Aorta (tissue), 5 donors: ENCODE results near the gene GPT2. TPM values are rescaled to one million over a fixed set of nuclear protein-coding genes. Genes with fewer than 3 reads are reported as not detected.
A peak's percentile ranks its signal among the peaks of the same experiment; 100 is the strongest.

Source experiments
- ATAC-seq: fragments of 200-7000 bp; cut with Tn5 transposase; one replicate; pipeline ENCODE4 v1.9.1; 2022; ENCODE audit warnings: moderate library complexity; ENCODE audit not compliant: low FRiP score
- DNase-seq, 2 donors: peaks; one replicate each; pipeline ENCODE4 v3.0.0-alpha.2; 2020
- H3K27ac ChIP-seq, 2 donors: one replicate each; pipeline ENCODE4 v1.5.1; 2013; ENCODE audit warnings: low read length in 2 of 2, mild to moderate bottlenecking in 2 of 2, moderate library complexity in 2 of 2, control low read depth in 1 of 2, inconsistent platforms in 1 of 2, low read depth in 1 of 2
- H3K27me3 ChIP-seq, 2 donors: one replicate each; pipeline ENCODE4 v1.6.1; 2013; ENCODE audit warnings: control low read depth in 1 of 2, low read length in 1 of 2, mild to moderate bottlenecking in 1 of 2, moderate library complexity in 1 of 2; ENCODE audit not compliant: insufficient read depth in 2 of 2, control insufficient read depth in 1 of 2
- H3K36me3 ChIP-seq, 2 donors: one replicate each; pipeline ENCODE4 v1.6.1; 2013; ENCODE audit warnings: control low read depth in 1 of 2, low read length in 1 of 2, mild to moderate bottlenecking in 1 of 2; ENCODE audit not compliant: insufficient read depth in 2 of 2, control insufficient read depth in 1 of 2
- H3K4me1 ChIP-seq, 2 donors: one replicate each; pipeline ENCODE4 v1.6.1; 2013; ENCODE audit warnings: low read length in 2 of 2, control low read depth in 1 of 2, mild to moderate bottlenecking in 1 of 2, moderate library complexity in 1 of 2; ENCODE audit not compliant: insufficient read depth in 2 of 2, control insufficient read depth in 1 of 2
- H3K4me3 ChIP-seq, 2 donors: one replicate each; pipeline ENCODE4 v1.5.1; 2013; ENCODE audit warnings: low read length in 2 of 2, control low read depth in 1 of 2, mild to moderate bottlenecking in 1 of 2
- H3K9me3 ChIP-seq: one replicate; pipeline ENCODE4 v1.6.1; 2013; ENCODE audit warnings: mild to moderate bottlenecking, low read length; ENCODE audit not compliant: control insufficient read depth
- WGBS, 2 donors: extraction: QIAGEN DNeasy Blood & Tissue Kit; methylation state at CpG; one replicate each; pipeline ENCODE4 v1.1.7; 2013; 5-methylcytosine and 5-hydroxymethylcytosine counted together
- intact Hi-C, 2 donors: fragments of 100-400 bp; cut with DNase I; formaldehyde crosslinking; loops; one replicate each; pipeline versions ENCODE4 v1.14.2 to v1.15.0; 2022
- polyA plus RNA-seq, 2 donors: library from polyadenylated mRNA; stranded (reverse); fragments of 200-250 nt; gene quantifications; one replicate each; pipeline ENCODE4 v1.2.3, GENCODE V29; 2013
- total RNA-seq, 2 donors: library from RNA; stranded (reverse); fragmentation: NEBNext Ultra II Directional; extraction: Animal tissue kit (Norgen Biotek cat#: 25700); gene quantifications; one replicate each; pipeline ENCODE4 v1.2.1, GENCODE V29; 2021
- donor health status: healthy with polysubstance abuse.
- donor health status: Bipolar disorder and iron deficiency.
- donor health status: DM: no; HTN: no; CAD: no.
- donor health status: DM: no; HTN: no; CAD: no.
- donor health status: DM: yes; HTN: yes; CAD: no.

GPT2 gene
- total and polyA plus RNA-seq, 4 donors, result 1.3 to 5.1 (median 2.0) TPM

DNA sequence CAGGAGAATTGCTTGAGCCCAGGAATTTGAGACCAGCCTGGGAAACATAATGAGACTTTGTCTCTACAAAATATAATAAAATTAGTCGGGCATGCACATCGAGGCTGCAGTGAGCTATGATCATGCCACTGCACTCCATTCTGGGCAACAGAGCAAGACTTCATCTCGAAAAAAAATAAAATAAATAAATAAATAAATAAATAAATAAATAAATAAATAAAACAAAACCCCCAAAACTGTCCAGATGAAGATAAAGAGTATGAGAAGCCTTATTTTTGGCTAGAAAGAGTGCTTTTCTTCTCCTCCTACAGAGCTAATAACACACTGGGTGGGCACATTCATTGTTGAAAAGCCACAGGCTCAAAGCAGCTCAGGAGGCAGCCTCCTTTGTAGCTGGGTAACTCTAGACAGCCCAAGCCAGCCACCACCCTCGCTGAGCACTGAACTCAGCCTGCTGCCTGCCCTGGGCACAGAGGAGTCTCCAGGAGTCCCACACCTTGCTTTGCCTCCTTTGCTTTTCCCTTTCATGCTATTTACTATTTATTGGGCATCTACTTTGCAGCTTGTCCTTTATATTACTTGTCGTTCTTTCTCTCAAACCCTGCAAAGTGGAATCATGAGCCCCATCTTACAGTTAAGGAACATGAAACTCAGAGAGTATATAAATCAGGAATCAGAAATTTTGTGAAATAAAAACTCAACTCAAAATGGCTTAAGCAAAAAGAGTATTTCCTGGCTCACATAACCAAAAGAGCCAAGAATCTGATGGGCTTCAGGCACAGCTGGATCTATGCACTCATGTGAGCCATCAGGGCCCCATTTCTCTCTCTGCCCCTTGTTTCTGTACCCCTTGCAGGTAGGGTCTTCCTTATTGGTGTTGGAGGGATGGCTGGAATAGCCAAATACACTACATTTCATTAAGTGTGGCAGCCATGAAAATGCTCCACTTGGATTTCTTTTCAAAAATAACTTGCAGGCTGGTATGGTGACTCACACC is 35.1 kb upstream of the GPT2 start:
- ATAC-seq (no peak), DNase-seq (no peak)
- no peaks in the 10 kb centered on the region for H3K36me3 ChIP-seq
- WGBS, 2 donors, result 75 to 79% methylated on average over 5 of the region's 5 CpGs
- H3K4me1 ChIP-seq, result no peaks in the 10 kb centered on the region
- H3K4me3 ChIP-seq, result no peak overlapping the region
- H3K27me3 ChIP-seq, result peaks cover 0 to 2% of the 10 kb centered on the region in 2 donors
- intact Hi-C loops, result no loop called here
- no peaks in the 10 kb centered on the region for H3K9me3 ChIP-seq
- no peak overlapping the region for H3K27ac ChIP-seq

DNA sequence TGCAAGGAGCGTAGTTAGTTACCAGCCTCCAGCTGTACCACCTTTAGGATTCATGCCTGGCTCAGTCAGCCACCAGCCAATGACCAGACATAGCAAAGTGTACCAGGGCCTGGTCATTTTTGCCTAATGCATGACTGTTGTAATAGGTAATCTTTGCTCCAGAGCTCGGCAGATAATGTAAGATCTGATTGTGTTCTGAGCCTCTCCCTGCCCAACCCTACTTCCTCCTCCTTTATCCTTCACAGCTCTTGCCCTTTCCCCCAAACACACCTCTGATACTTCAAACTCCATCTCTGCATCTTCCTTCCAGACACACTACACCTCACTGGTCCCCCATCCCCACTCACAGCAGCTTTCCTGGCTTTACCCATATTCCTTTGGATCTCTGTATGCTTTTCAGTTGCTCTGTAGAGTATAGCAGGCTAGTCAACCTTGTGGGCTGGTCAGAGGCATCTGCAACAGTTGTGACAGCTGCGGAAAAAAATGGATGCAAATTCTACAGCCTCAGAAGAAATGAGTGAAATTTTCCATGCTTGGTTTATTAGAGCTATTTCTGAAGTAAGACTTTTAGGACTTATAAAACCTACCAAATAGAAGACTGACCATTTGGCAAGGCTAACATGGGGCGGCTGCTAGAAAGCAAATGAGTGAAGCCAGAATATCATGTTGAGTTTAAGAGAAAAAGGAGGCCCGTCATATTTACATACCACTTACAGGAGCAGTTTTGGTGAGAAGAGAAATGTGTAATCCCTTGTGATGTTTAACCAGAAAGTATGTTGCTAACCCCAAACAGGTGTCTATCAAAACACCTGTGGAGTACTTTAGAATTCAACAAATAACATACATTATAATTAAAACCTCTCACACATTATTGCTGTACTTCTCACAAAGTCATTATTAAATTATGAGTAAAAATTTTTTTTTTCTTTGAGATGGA is 33.3 kb upstream of the GPT2 start:
- no peaks in the 10 kb centered on the region for H3K9me3 ChIP-seq
- no peak overlapping the region for H3K4me3 ChIP-seq
- WGBS, 2 donors, result 76 to 83% methylated on average over 5 of the region's 5 CpGs
- ATAC-seq (no peak), DNase-seq (no peak)
- H3K27ac ChIP-seq, result no peak overlapping the region
- H3K36me3 ChIP-seq, result no peaks in the 10 kb centered on the region
- H3K27me3 ChIP-seq, result peaks cover 0 to 1% of the 10 kb centered on the region in 2 donors
- intact Hi-C loops, result loop anchor here (5.0 to 10.0 kb wide), 2 partner anchors 1314 to 1316 kb away; no protein-coding TSS in a partner anchor
- H3K4me1 ChIP-seq, result no peaks in the 10 kb centered on the region

DNA sequence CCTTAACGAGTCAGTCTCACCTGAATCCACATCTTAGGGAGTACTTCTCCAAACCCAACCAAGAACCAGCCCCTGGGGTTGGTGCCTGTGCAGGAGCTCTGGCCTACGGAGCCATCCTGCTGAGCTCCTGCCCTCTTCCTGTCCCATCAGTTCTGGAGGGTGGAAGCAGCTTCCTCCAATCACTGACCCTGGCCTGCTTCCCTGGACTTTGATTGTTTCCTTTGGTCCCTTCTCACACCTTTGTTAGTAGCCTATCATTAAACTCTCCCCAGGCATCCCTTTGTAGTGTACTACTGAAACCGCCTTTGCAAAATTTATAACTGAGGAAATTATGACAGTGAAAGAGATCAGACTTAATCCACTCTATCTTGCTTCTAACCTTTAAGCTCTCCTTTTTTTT is 32.0 kb upstream of the GPT2 start:
- H3K4me3 ChIP-seq, result no peak overlapping the region
- H3K36me3 ChIP-seq, result no peaks in the 10 kb centered on the region
- ATAC-seq (no peak), DNase-seq (no peak)
- H3K4me1 ChIP-seq, result no peaks in the 10 kb centered on the region
- 62 to 68% methylated on average over 3 of the region's 3 CpGs for WGBS, 2 donors
- H3K27me3 ChIP-seq, result no peaks in the 10 kb centered on the region
- intact Hi-C loops, result loop anchor here (5.0 to 10.0 kb wide), 2 partner anchors 1313 to 1315 kb away; no protein-coding TSS in a partner anchor
- H3K27ac ChIP-seq, result no peak overlapping the region
- no peaks in the 10 kb centered on the region for H3K9me3 ChIP-seq

DNA sequence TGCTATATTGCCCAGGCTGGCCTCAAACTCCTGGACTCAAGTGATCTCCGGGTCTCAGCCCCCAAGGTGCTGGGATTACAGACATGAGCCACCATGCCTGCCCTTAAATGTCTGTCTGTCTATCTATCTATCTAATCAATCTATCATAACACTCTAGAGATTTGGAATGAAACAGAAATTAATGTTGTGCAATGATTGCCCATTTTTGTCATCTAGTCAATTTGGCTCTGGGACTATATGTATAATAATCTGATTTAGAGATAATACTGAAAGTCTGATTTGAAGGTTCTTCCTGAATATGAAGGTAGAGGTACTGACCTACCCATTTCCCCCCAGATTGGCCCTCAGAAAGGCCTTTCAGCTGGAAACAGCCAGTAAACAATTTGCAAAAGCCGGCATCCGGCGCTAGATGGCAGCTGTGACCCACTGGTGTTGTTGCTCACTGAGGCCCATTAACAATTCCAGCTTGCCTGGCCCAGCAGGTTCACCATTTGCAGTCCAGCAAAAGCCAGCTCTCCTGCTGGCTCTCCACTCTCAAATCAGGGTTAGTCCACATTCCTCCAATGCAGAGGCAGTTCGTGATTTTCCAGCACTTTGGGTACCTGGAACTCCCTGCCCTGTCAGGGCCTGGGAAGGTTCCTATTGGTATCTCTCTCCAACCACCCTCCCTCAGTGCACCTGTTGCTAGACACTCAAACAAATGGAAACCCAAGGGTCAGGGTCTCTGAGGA is 30.3 kb upstream of the GPT2 start:
- H3K27ac ChIP-seq, result no peak overlapping the region
- intact Hi-C loops, result loop anchor here (1.0 to 10.0 kb wide), 4 partner anchors 55 to 1313 kb away; no protein-coding TSS in a partner anchor
- no peak overlapping the region for H3K4me3 ChIP-seq
- H3K27me3 ChIP-seq, result no peaks in the 10 kb centered on the region
- H3K4me1 ChIP-seq, result no peaks in the 10 kb centered on the region
- DNase-seq (peak; percentile 81 to 89), ATAC-seq (peak; percentile 75)
- H3K36me3 ChIP-seq, result no peaks in the 10 kb centered on the region
- WGBS, 2 donors, result 19 to 20% methylated on average over 5 of the region's 5 CpGs
- no peaks in the 10 kb centered on the region for H3K9me3 ChIP-seq

DNA sequence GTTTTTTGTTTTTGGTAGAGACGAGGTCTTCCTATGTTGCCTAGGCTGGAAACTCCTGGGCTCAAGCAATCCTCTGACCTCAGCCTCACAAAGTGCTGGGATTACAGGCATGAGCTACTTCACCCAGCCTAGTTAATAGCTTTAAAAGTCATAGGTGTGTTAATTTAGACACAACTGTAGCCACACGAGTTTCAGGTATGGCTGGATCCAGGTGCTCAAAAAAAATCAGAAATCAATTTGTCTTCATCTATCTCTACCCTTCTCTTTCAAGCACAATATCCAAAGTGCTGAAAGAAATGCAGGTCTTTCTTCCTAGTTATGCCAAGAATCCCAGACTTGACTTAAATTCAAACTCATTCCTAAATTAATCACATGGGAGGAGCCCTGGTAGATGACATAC is 29.3 kb upstream of the GPT2 start:
- H3K27me3 ChIP-seq, result no peaks in the 10 kb centered on the region
- no peaks in the 10 kb centered on the region for H3K9me3 ChIP-seq
- intact Hi-C loops, result loop anchor here (1.0 to 10.0 kb wide), 4 partner anchors 54 to 1312 kb away; no protein-coding TSS in a partner anchor
- DNase-seq (no peak), ATAC-seq (no peak)
- no peak overlapping the region for H3K27ac ChIP-seq
- H3K4me3 ChIP-seq, result no peak overlapping the region
- 96 to 97% methylated on average over 2 of the region's 2 CpGs for WGBS, 2 donors
- no peaks in the 10 kb centered on the region for H3K4me1 ChIP-seq
- H3K36me3 ChIP-seq, result no peaks in the 10 kb centered on the region

DNA sequence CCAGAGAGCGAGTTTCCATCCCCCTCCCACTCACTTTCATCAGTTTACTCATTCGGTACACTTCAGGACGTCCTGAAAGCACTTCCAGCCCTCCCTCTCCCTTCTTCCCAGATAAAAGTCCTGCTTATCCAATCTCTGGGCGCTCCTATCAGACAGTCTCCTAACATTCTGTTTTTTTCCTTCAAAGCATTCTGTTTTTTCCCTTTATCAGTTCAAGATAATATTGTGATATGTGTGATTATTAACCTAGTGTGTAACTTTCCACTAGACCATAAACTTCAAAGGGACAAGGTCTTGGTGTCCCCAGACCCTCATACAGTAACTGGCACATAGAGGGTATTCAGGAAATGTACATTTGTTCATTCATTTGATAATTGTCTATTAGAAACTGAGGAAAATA is 28.8 kb upstream of the GPT2 start:
- 75 to 79% methylated on average over 4 of the region's 4 CpGs for WGBS, 2 donors
- intact Hi-C loops, result loop anchor here in 1 of 2 donors (2.0 to 10.0 kb wide), 2 partner anchors 53 to 1309 kb away; no protein-coding TSS in a partner anchor

DNA sequence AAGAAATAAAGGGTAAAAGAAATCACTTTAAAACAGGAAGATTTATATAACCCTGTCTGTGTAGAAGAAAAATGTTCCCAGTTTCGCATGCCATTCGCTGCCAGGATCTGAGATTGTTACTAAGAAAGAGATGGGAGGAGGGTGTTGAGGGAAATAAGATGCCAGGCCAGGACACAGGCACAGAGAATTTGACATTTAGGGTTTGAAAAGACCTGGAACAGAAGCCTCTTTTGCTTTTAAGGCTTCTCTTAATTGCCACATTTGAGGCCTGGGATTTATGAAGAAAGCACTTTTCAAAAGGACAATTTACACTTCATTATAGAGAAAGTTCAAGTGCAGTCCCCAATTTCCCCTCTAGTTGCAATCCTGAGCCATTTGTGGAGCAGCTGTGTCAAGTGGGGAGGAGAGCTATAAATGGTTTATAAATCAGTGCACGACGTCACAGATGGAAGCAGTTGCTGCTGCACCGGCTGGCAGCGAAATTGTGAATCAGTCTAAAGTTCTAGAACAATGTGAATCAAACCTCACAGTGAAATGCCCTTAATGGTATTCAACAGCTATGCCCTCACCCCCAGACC is 26.7 kb upstream of the GPT2 start:
- intact Hi-C loops, result loop anchor here in 1 of 2 donors (10.0 kb wide), 1 partner anchor 1307 kb away; no protein-coding TSS in a partner anchor
- no peaks in the 10 kb centered on the region for H3K4me1 ChIP-seq
- H3K36me3 ChIP-seq, result no peaks in the 10 kb centered on the region
- no peak overlapping the region for H3K27ac ChIP-seq
- H3K27me3 ChIP-seq, result no peaks in the 10 kb centered on the region
- H3K4me3 ChIP-seq, result no peak overlapping the region
- no peaks in the 10 kb centered on the region for H3K9me3 ChIP-seq
- ATAC-seq, result no peak
- 4 to 9% methylated on average over 6 of the region's 6 CpGs for WGBS, 2 donors
- peak in 1 of 2 donors; percentile 70 for DNase-seq

More for the DNA sequence above, 28.8 kb upstream of the GPT2 start:
- ATAC-seq (no peak), DNase-seq (no peak)
- Histone ChIP-seq H3K27me3 (no peaks in the 10 kb centered on the region), H3K9me3 (no peaks in the 10 kb centered on the region), H3K4me3 (no peak overlapping the region), H3K36me3 (no peaks in the 10 kb centered on the region), H3K4me1 (no peaks in the 10 kb centered on the region), H3K27ac (no peak overlapping the region)
